ENCODE data around the gene NOTCH1.

The NOTCH1 gene

DNA sequence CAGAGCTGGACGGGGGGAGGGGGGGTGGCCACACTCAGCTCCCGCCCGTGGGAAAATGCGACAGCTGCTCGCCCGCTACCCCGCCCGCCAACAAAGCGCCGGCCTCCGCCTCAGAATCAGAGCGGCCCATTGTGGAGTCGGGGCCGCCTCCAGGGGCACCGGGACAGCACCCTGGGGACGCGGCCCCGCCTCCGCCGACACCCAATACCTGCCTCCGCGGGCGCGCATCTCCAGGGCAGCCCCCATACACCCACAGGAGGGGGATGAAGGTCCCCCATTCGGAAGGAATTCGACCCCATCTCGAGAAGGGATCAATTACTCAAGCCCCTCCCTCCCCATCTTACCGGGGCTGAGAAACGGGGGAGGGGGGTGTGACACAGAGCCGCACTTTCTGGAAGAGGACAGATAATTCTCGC lies 1.3 kb downstream of the NOTCH1 start:
- H4K20me1 ChIP-seq (ENCODE audit: insufficient read depth, low read length): peaks cover 57% of the 10 kb centered on the region
- ATAC-seq (ENCODE audit: insufficient read depth, low read depth) (peak; percentile 17), DNase-seq (peak; percentile 70)
- peak overlapping the region; percentile 96 for H3K4me2 ChIP-seq (ENCODE audit: insufficient read depth, low read length)
- TF ChIP-seq EZH2 (IDR thresholded peaks at IDR 0.05; ENCODE audit: borderline replicate concordance, low read depth, low read length, severe bottlenecking) (no peak), CTCF (IDR thresholded peaks at IDR 0.05; ENCODE audit: borderline replicate concordance, extremely low read depth, low read length, poor library complexity, severe bottlenecking) (no peak)
- H3K9me3 ChIP-seq (ENCODE audit: insufficient read depth, low read length, severe bottlenecking): no peaks in the 10 kb centered on the region
- H3K9ac ChIP-seq (ENCODE audit: low read depth, low read length): peak overlapping the region; percentile 96
- H3K27me3 ChIP-seq (ENCODE audit: insufficient read depth, low read length, poor library complexity): no peaks in the 10 kb centered on the region
- H2AFZ ChIP-seq (ENCODE audit: low read depth, low read length): no peak overlapping the region
- peaks cover 55% of the 10 kb centered on the region for H3K36me3 ChIP-seq (ENCODE audit: insufficient read depth, low read length)
- peak overlapping the region; percentile 88 to 100 for H3K4me3 ChIP-seq (ENCODE audit: low read depth in 1 of 2, low read length in 2 of 2)
- H3K79me2 ChIP-seq (ENCODE audit: insufficient read depth, low read length): peaks cover 95% of the 10 kb centered on the region
- H3K4me1 ChIP-seq (ENCODE audit: insufficient read depth, low read length): peaks cover 81% of the 10 kb centered on the region
- H3K27ac ChIP-seq (ENCODE audit: low read length): peak overlapping the region; percentile 88

DNA sequence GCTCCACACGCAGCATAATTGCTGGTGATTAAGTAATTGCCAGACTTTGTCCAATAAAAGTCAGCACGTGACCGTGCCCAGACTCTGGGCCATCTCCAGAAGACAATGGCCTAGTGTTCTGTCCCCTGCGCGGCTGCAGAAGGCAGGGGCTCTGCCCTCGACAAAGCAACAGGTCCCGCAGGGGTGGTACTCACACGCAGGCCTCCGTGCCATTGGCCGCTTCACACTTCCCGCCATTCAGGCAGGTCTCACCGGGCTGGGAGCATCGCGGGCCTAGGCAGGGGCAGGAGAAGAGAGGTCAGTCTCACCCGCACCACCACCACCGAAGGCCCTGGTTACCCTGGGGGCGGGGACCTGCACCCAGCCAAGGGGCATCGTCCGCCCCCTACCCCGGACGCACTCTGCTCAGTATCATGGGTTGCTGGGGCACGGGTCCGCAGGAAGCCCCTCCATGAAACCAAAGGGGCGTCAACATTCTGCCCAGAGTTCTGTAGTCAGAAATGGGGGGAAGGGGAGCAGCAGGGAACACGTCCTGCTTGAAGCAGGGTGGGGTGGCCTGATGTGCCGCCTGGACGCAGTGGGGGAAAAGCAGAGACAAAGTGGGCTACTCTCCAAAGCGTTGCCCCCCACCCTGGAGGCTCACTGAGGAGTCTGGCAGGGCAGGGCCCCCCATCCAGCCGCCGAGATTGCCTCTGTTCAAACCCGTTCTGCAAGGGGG lies 1.9 kb downstream of the NOTCH1 start:
- H3K27me3 ChIP-seq (ENCODE audit: insufficient read depth, low read length, poor library complexity): no peaks in the 10 kb centered on the region
- no peak overlapping the region for H2AFZ ChIP-seq (ENCODE audit: low read depth, low read length)
- no peaks in the 10 kb centered on the region for H3K9me3 ChIP-seq (ENCODE audit: insufficient read depth, low read length, severe bottlenecking)
- TF ChIP-seq CTCF (IDR thresholded peaks at IDR 0.05; ENCODE audit: borderline replicate concordance, extremely low read depth, low read length, poor library complexity, severe bottlenecking): no peak
- no peak for TF ChIP-seq EZH2 (IDR thresholded peaks at IDR 0.05; ENCODE audit: borderline replicate concordance, low read depth, low read length, severe bottlenecking)
- peaks cover 76% of the 10 kb centered on the region for H3K4me1 ChIP-seq (ENCODE audit: insufficient read depth, low read length)
- peaks cover 62% of the 10 kb centered on the region for H4K20me1 ChIP-seq (ENCODE audit: insufficient read depth, low read length)
- H3K9ac ChIP-seq (ENCODE audit: low read depth, low read length): peak overlapping the region; percentile 96
- H3K36me3 ChIP-seq (ENCODE audit: insufficient read depth, low read length): peaks cover 61% of the 10 kb centered on the region
- DNase-seq (no peak), ATAC-seq (ENCODE audit: insufficient read depth, low read depth) (no peak)
- H3K4me2 ChIP-seq (ENCODE audit: insufficient read depth, low read length): peak overlapping the region; percentile 96
- peak overlapping the region; percentile 88 for H3K27ac ChIP-seq (ENCODE audit: low read length)
- peak overlapping the region; percentile 88 to 100; a peak in 3 of 4 replicates for H3K4me3 ChIP-seq (ENCODE audit: low read depth in 1 of 2, low read length in 2 of 2)
- peaks cover 96% of the 10 kb centered on the region for H3K79me2 ChIP-seq (ENCODE audit: insufficient read depth, low read length)

DNA sequence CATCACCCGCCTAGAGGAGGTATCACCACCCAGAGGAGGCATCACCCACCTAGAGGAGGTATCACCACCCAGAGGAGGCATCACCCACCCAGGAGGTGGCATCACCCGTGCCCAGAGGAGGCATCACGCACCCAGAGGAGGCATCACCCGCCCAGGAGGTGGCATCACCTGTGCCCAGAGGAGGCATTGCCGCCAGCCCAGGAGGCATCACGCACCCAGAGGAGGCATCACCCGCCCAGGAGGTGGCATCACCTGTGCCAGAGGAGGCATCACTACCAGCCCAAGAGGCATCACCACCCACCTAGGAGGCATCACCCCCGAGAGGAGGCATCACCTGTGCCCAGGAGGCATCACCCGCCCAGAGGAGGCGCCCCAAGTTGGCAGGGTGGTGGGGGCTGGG lies 2.6 kb downstream of the NOTCH1 start:
- Histone ChIP-seq H2AFZ (ENCODE audit: low read depth, low read length) (no peak overlapping the region), H3K79me2 (ENCODE audit: insufficient read depth, low read length) (peaks cover 96% of the 10 kb centered on the region), H3K4me3 (ENCODE audit: low read depth in 1 of 2, low read length in 2 of 2) (peak overlapping the region; percentile 88 to 100; a peak in 3 of 4 replicates), H3K27me3 (ENCODE audit: insufficient read depth, low read length, poor library complexity) (no peaks in the 10 kb centered on the region), H3K9me3 (ENCODE audit: insufficient read depth, low read length, severe bottlenecking) (no peaks in the 10 kb centered on the region), H3K36me3 (ENCODE audit: insufficient read depth, low read length) (peaks cover 68% of the 10 kb centered on the region), H4K20me1 (ENCODE audit: insufficient read depth, low read length) (peaks cover 69% of the 10 kb centered on the region), H3K4me1 (ENCODE audit: insufficient read depth, low read length) (peaks cover 75% of the 10 kb centered on the region), H3K4me2 (ENCODE audit: insufficient read depth, low read length) (peak overlapping the region; percentile 96), H3K27ac (ENCODE audit: low read length) (peak overlapping the region; percentile 88), H3K9ac (ENCODE audit: low read depth, low read length) (peak overlapping the region; percentile 96)
- DNase-seq (no peak), ATAC-seq (ENCODE audit: insufficient read depth, low read depth) (no peak)
- TF ChIP-seq EZH2 (IDR thresholded peaks at IDR 0.05; ENCODE audit: borderline replicate concordance, low read depth, low read length, severe bottlenecking) (no peak), CTCF (IDR thresholded peaks at IDR 0.05; ENCODE audit: borderline replicate concordance, extremely low read depth, low read length, poor library complexity, severe bottlenecking) (no peak)

Measured in DND-41 (cell line).